SK-MEL-5 (cell line): ENCODE results near the gene MAST4. TPM values are rescaled to one million over a fixed set of nuclear protein-coding genes. Genes with fewer than 3 reads are reported as not detected.

ENCODE experiments used
- DNase-seq: peaks from one replicate; pipeline ENCODE4 v3.0.0-alpha.2; 2016; ENCODE audit warnings: low read depth, low spot score
- in situ Hi-C: cut with HindIII; loops from 2 replicates; pipeline ENCODE4 v1.10.0; 2016; ENCODE audit warnings: low sequenced_read_pairs, high pct_unique_total_duplicates, low pct_unique_long_range_greater_than_20kb
- total RNA-seq: library from RNA; depleted of rRNA; stranded (reverse); fragments of >200 nt; shearing (Covaris generic); gene quantifications from 2 replicates; pipeline ENCODE4 v1.2.3, GENCODE V29; 2014

MAST4 gene
- total RNA-seq, 1 experiment from 2014 or later, result 1.6 TPM

DNA sequence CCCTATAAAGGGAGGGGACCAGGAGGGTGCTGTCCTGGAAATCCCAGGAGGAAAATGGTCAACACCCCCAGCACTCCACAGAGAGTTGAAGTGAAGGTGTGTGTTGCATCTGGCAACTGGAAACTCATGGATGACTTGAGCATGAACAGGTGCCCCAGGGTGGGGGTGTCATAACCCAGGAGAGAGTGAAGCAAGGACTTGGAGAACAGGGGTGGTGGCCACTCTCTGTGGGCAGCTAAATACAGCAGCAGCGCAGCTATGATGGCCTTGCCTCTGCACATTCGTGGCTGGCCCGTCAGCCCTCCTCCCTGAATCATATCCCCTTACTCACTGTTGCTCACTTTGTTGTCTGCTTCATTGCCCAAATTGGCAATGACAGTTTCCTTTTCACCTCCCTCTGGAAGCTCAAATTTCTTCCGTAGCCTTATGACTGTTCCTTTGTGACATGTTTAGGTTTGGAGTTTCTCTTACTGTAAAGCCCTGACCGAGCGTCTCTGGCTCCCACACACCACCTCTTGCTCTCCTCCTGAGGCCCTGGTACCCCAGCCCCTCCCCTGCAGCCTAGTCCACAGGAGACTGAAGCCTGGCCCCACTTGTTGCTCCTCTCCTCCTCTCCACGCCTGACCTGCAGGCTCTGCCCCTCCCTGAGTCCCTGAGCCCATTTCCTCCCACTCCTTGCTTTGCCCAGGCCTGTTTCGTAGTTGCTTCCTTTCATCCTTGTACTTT lies 414.7 kb downstream of the MAST4 start:
- in situ Hi-C loops, result no loop called here
- no peak for DNase-seq

DNA sequence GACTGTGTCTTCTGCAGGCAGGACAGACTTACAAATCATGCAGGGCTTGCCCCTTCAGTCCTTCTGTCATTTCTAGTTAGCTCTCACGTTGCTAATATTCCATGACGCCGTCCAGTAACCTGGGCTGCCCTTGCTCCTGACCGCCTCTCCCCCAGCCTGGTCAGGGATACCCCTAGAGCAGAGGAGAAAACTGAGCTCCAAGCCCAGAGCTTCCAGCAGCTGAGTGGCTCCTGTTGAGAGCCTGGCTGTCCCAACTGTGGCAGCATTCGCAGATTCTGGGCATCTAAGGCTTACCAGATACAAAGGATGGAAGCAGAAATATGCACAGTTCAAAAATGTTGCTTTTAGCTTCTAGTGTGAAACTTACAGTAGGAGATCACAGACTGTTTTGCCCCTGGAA lies 415.2 kb downstream of the MAST4 start:
- in situ Hi-C loops, result no loop called here
- DNase-seq, result no peak

DNA sequence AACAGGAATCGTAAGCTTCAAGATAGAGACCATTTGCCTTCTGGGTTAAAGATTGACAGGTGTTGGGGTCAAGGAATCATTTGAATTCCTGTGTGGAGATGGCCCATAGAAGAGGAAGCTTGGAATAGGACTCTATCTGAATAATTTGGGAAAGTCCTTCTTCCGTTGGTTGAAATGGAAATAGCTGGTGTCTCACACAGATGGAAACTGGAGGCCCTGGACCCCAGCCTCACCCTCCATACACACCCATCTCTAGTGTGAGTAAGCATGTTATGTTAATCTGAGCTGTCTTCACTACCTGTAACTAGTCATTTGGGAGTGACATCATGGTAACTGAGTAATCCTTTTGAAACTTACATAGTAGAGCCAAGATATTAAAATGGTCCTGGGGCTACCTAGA lies 416.0 kb downstream of the MAST4 start:
- no peak for DNase-seq
- in situ Hi-C loops, result no loop called here

DNA sequence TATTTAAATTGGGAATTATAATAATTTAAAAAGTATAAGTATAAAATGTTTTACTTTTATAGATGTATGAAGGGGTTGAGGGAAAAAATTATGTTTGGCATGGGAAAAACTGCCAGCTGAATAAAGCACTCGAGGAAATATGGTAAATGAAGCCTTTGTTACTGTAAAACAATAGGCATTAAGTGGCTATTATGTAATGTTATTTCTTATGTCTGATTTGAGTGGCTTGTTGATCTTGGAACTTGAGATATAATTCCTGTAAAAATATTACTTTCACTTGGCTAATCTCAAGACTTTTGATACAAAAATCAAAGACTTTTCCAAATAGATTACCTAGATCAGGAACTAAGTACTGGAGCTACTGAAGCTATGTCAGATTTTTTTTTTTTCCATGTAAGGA lies 417.5 kb downstream of the MAST4 start:
- in situ Hi-C loops, result no loop called here
- DNase-seq, result no peak

DNA sequence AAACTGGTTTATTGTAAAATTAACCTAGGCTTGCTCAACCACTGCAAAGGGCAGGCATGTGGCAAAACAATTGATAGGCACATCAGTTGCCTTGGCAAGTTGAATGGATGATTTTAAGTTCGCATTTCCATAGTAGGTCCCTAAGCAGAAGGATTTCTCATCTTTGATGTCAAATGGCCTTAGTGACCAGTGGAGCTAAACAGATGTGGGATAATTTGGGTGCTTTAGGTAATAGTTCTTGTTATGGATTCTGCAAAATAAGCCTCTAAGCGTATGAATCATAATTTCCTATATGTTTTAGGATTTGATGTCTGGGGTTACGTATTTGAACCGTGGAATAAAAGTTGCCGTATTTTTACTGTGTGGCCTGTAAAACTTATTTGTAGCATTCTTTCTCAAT lies 418.0 kb downstream of the MAST4 start:
- in situ Hi-C loops, result no loop called here
- no peak for DNase-seq

DNA sequence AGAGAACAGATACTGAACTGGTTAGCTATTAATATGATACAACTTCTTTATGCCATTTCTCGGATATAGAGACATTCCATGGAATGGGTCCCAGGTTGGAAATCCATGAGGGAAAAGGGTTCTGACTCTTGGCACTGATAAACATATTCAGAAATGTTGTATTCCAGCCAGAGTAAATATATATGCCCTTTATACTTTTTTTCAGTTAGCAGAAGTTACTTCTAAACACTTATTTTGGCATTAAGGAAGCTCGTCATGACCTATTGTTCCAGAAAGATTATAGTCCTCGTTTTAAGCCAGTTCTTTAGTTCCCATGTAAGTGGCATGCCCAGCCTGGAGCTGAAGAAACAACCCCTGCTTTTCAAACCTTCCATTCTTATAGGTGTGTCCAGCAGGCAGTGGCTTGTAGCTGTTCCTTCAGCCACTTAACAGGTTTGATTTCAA lies 418.8 kb downstream of the MAST4 start:
- no peak for DNase-seq
- in situ Hi-C loops, result no loop called here

DNA sequence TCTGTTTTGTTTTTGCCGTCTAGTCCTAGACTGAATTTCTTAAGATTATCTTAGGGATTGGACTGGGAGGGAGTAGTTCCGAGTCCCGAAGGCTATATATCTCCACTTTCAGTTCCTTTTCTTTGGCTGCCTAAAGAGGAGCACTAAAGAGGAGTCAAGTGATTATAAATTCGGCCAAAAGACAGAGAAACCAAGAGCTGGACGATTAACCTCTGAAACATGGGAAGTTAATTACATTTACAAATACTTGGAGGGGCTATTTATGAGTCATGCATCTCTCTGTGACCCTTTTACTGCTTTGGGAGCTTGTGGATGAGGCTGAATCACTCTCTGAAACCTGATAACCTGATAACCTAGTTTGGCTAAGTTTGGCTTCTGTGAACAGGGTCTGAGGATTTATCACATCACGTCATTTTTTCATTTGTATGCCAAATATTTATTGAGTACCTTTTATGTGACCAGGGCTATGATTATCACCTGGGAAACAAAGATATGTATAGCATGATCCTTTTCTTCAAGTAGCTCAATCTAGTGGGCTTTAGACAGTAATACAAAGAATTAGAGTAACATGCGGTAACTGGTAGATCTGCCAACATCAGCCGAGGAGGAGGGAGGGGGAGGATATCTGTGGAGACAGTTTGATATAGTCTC lies 419.5 kb downstream of the MAST4 start:
- in situ Hi-C loops, result no loop called here
- no peak for DNase-seq

DNA sequence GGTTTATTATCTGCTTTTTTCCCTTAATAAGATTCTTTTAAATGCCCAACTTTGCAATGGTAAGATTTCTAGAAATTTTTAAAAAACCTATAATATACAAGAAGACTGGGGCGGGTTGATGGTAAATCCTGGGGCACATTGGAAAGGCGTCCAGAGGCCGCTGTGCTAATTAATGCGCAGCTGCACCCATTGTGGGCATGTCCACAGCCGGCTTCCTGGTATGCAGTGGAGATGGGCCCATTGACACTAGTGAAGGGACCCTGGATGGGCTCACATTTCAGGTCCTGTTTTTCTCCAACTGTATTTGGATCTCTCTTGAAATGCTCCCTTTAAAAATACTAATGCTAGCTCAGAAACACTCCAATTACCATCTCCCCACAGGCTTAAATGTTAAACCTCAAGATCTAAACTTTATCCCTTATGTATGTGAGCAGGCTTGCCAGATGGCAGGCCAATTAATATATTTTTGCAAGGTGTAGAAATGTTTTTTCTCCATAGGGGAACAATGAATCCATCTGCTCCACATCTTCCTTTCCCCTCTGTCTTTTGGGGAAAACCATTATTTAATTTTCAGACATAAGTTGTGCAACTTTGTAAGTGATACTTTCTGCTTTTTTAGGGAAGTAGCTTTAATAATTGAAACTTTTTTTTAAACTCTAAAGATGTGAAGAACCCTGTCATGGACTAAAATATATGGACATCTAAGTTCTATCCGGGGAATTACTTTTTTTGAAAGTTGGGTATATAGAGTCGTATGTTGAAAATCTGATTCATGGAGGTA lies 423.1 kb downstream of the MAST4 start:
- in situ Hi-C loops, result no loop called here

DNA sequence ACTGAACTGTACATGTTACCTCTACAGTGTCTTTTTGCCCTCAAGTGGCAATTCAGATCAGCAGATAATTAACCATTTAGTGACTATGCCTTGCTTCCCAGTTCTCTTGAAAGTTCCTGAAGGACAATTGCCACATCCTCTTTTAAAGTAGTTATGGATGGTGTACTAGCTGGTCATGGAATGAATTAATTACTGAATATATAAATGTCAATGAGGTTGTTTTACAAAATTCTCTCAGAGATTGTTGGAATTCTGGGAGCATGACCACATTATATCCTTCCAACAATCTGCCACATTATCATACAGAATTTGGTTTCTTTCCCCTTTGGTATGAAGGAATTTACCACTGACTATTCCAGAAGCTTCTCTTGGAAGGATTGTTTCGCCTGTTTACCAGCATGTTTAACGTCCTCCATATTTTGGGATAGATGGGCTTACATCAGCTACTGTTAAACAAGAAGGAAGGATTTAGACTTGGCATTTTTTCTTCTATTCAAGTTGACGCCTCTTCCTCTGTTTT lies 424.0 kb downstream of the MAST4 start:
- in situ Hi-C loops, result no loop called here

More for the DNA sequence above, 423.1 kb downstream of the MAST4 start:
- DNase-seq, result no peak

DNA sequence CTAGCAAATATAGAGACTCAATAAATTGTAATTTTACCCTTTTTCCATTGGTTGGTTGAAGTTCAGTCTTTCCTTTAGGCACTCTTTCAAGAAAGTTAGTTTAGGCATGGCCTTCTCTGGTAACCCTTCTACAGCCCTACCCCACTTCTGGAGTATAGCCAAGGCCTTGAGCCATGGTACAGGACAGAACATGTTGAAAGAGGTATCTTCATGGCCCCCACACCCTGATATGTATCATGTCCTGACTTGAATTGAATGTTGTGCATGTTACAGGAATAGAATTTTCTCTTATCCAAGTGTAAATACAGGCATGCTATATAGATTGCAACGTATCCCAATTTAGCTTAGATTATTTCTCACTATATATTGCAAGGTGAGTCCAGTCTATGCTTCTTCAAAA lies 424.8 kb downstream of the MAST4 start:
- no peak for DNase-seq
- in situ Hi-C loops, result no loop called here

More for the DNA sequence above, 424.0 kb downstream of the MAST4 start:
- no peak for DNase-seq

DNA sequence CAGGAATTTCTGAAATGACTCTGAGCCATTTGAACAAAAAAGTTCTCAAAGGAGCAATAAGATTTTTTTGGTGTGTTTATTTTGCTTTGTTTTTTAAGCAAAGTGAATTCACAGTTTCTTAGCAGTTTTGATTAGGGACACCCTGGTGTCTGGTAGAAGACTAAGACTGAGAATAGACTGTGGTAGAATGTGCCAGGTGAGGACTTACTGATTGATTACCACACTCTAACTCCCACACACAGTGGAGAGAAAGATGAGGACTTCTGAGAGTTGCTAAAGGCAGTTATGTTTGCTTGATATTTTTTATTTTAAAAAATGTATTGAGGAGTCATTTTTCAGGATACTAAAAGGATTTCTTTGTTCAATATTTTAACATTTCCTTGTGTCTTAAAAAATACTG lies 425.3 kb downstream of the MAST4 start:
- no peak for DNase-seq
- in situ Hi-C loops, result no loop called here

DNA sequence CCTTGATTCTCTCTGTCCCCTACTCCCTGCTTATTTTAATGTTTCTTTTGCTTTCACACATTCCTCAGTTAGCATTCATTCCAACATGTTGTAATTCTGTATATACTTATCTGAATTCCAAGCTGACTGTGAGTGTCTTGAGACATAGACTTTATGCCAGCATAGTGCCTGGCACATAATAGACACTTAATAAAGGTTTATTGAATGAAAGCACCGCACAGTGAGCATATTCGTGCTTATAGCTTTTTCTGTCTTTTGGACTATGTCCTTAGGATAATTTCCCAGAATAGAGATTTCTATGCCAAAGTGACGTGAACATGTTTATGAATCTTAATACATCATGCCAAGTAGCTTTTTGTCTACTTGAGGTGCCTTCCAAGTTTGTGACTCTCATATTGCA lies 425.8 kb downstream of the MAST4 start:
- DNase-seq, result no peak
- in situ Hi-C loops, result no loop called here

DNA sequence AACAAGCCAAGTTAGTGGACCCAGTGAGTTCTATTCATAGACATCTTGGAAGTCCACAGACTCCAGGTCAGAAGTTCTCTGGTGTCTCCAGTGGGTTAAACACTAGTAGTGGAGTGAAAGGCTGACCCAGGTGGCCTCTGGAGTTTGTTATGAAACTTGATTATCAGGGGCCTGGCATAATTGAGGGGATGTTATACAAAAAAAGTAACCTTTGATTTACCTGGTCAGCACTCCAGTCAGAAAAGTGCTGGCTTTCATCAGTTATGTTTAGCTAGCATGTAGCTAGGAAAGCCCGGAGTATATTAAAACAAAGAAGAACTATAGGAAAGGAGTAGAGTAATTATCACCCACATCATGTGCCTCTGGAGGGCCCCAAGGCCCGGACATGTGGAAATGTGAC lies 429.3 kb downstream of the MAST4 start:
- in situ Hi-C loops, result no loop called here
- DNase-seq, result no peak

DNA sequence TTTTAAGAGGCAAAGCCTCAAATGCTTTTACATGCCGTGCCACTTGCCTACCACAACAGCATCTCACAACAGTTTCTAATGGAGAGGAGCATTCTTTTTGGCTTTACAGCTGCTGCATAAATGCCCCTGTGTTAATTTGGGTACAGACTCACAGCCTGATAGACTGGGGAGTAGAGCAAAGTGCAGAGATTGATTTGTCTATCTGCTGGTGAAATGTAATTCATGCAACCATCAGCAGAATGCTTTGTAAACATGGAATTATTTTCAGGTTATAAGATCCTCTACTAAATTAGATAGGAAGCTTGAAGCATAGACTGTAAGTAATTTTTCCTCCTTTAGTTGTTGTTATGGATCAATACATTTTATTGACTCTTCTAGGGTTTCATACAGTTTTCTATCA lies 430.1 kb downstream of the MAST4 start:
- DNase-seq, result no peak
- in situ Hi-C loops, result no loop called here

DNA sequence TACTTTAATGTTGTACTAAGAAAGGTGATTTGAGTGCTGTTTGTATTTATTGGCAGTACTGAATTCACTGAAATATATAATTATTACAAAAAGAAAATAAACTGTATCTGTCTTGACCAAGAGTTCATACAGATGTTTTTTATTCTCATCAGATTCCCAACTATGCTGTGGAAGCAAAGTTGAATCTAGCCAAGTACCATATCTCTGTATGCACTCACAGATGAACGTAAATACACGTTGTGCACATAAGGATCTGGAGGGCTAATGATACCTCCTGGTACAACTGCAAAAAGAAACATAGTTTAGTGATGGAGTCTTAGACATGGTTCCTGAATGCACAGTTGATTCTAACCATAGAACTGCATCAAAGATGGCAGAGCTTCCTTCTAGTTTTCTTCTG lies 431.0 kb downstream of the MAST4 start:
- in situ Hi-C loops, result no loop called here
- no peak for DNase-seq

DNA sequence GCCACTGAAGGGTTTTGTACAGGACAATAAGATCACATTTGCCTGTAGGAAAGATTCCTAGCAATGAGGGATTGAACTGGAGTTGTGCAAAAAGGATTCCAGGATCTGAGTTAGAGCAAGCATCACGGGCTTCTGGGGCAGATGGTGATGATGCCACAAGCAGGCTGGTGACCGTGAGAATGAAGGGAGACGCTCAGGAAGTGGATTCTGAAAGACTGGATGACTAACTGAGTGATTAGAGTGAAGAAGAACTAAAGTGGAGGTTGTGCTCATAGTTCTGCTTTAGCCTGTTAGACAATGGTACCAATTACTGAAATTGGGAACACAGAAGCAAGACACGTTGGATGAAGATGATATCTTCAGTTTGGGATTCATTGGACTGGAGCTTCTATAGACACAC lies 432.2 kb downstream of the MAST4 start:
- in situ Hi-C loops, result no loop called here
- DNase-seq, result no peak

DNA sequence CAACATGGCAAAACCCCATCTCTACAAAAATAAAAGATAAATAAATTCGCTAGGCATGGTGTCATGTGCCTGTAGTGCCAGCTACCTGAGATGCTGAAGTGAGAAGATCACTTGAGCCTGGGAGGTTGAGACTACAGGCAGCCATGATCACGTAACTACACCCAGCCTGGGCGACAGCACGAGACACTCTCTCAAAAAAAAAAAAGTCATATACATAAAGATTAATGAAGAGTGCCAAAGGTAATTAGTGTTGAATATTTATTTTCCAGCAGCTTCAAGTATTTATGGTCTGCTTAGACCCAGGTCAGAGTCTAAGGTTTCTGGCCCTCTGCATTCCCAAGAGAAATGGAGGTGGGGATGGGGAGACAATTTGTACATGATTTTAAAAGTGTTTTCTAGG lies 432.7 kb downstream of the MAST4 start:
- no peak for DNase-seq
- in situ Hi-C loops, result no loop called here

DNA sequence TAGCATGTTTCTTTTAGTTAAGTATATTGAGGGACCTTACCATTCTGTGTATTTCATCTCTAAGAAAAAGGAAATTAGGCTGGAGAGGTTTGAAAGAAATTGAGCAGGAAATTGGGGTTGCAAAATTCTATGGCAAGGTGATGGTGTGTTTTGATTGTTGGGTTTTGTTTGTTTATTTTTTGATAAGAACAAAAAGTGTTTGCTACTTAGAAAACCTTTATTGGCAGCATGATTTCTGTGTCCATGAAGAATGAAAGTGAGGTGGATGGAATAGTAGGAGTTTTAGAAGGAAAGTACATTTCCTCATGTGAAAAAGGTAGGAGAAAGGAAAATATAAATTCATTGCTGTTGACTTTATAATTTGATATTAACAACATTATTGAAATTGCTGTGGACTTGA lies 433.3 kb downstream of the MAST4 start:
- in situ Hi-C loops, result no loop called here
- no peak for DNase-seq
